ENCODE results near the gene RGS3. TPM values are rescaled to one million over a fixed set of nuclear protein-coding genes. Genes with fewer than 3 reads are reported as not detected.
"Not testable (repeated sequence)": the region's sequence is repeated elsewhere in the genome, so short reads cannot be mapped to it uniquely, and the experiment has no call there.

The RGS3 gene
- total RNA-seq, 1 experiment from 2014 or later, result 52.7 TPM

- in situ Hi-C loops (cut with HindIII; ENCODE audit: low pct_unique_long_range_greater_than_20kb, low sequenced_read_pairs), result no loop called here
- no peak for DNase-seq (ENCODE audit: low read depth)
These were observed 72.2 kb downstream of the RGS3 start for GRCh38 chr9:113535756-113536155.

GRCh38 chr9:113536166-113536482 is 72.6 kb downstream of the RGS3 start:
- DNase-seq (ENCODE audit: low read depth), result no peak
- in situ Hi-C loops (cut with HindIII; ENCODE audit: low pct_unique_long_range_greater_than_20kb, low sequenced_read_pairs), result no loop called here

GRCh38 chr9:113536483-113537228 is 73.1 kb downstream of the RGS3 start:
- DNase-seq (ENCODE audit: low read depth), result no peak

GRCh38 chr9:113537229-113537810 is 73.8 kb downstream of the RGS3 start:
- in situ Hi-C loops (cut with HindIII; ENCODE audit: low pct_unique_long_range_greater_than_20kb, low sequenced_read_pairs), result no loop called here

More at GRCh38 chr9:113536483-113537228, 73.1 kb downstream of the RGS3 start:
- in situ Hi-C loops (cut with HindIII; ENCODE audit: low pct_unique_long_range_greater_than_20kb, low sequenced_read_pairs), result no loop called here

GRCh38 chr9:113538131-113538530 is 74.6 kb downstream of the RGS3 start:
- no peak for DNase-seq (ENCODE audit: low read depth)
- in situ Hi-C loops (cut with HindIII; ENCODE audit: low pct_unique_long_range_greater_than_20kb, low sequenced_read_pairs), result no loop called here

More at GRCh38 chr9:113537229-113537810, 73.8 kb downstream of the RGS3 start:
- DNase-seq (ENCODE audit: low read depth), result no peak

- in situ Hi-C loops (cut with HindIII; ENCODE audit: low pct_unique_long_range_greater_than_20kb, low sequenced_read_pairs), result no loop called here
These were observed 75.3 kb downstream of the RGS3 start for GRCh38 chr9:113538701-113539430.

GRCh38 chr9:113540466-113540865 is 76.9 kb downstream of the RGS3 start:
- DNase-seq (ENCODE audit: low read depth), result no peak
- in situ Hi-C loops (cut with HindIII; ENCODE audit: low pct_unique_long_range_greater_than_20kb, low sequenced_read_pairs), result no loop called here

More at GRCh38 chr9:113538701-113539430, 75.3 kb downstream of the RGS3 start:
- no peak for DNase-seq (ENCODE audit: low read depth)

- peak; percentile 80 for DNase-seq (ENCODE audit: low read depth)
- in situ Hi-C loops (cut with HindIII; ENCODE audit: low pct_unique_long_range_greater_than_20kb, low sequenced_read_pairs), result no loop called here
These were observed 77.7 kb downstream of the RGS3 start for GRCh38 chr9:113541019-113541900.

GRCh38 chr9:113542006-113542405 is 78.5 kb downstream of the RGS3 start:
- no peak for DNase-seq (ENCODE audit: low read depth)
- in situ Hi-C loops (cut with HindIII; ENCODE audit: low pct_unique_long_range_greater_than_20kb, low sequenced_read_pairs), result no loop called here

- DNase-seq (ENCODE audit: low read depth), result no peak
- in situ Hi-C loops (cut with HindIII; ENCODE audit: low pct_unique_long_range_greater_than_20kb, low sequenced_read_pairs), result no loop called here
These were observed 79.2 kb downstream of the RGS3 start for GRCh38 chr9:113542741-113543140.

GRCh38 chr9:113543296-113543981 is 79.9 kb downstream of the RGS3 start:
- in situ Hi-C loops (cut with HindIII; ENCODE audit: low pct_unique_long_range_greater_than_20kb, low sequenced_read_pairs), result no loop called here
- DNase-seq (ENCODE audit: low read depth), result no peak

GRCh38 chr9:113543982-113544303 is 80.4 kb downstream of the RGS3 start:
- DNase-seq (ENCODE audit: low read depth), result no peak
- in situ Hi-C loops (cut with HindIII; ENCODE audit: low pct_unique_long_range_greater_than_20kb, low sequenced_read_pairs), result no loop called here

- in situ Hi-C loops (cut with HindIII; ENCODE audit: low pct_unique_long_range_greater_than_20kb, low sequenced_read_pairs), result no loop called here
- DNase-seq (ENCODE audit: low read depth), result no peak
These were observed 81.5 kb downstream of the RGS3 start for GRCh38 chr9:113545068-113545467.

- DNase-seq (ENCODE audit: low read depth), result no peak
- in situ Hi-C loops (cut with HindIII; ENCODE audit: low pct_unique_long_range_greater_than_20kb, low sequenced_read_pairs), result no loop called here
These were observed 83.0 kb downstream of the RGS3 start for GRCh38 chr9:113546566-113546965.

- in situ Hi-C loops (cut with HindIII; ENCODE audit: low pct_unique_long_range_greater_than_20kb, low sequenced_read_pairs), result no loop called here
These were observed 84.0 kb downstream of the RGS3 start for GRCh38 chr9:113547501-113547900.

GRCh38 chr9:113548221-113549041 is 84.9 kb downstream of the RGS3 start:
- in situ Hi-C loops (cut with HindIII; ENCODE audit: low pct_unique_long_range_greater_than_20kb, low sequenced_read_pairs), result no loop called here
- DNase-seq (ENCODE audit: low read depth), result peak; percentile 18

More at GRCh38 chr9:113547501-113547900, 84.0 kb downstream of the RGS3 start:
- no peak for DNase-seq (ENCODE audit: low read depth)

- in situ Hi-C loops (cut with HindIII; ENCODE audit: low pct_unique_long_range_greater_than_20kb, low sequenced_read_pairs); DNase-seq (ENCODE audit: low read depth): not testable (repeated sequence)
These were observed 86.4 kb downstream of the RGS3 start for GRCh38 chr9:113549892-113550291.
